ENCODE data around the gene DCC.
A peak's percentile ranks its signal among the peaks of the same experiment; 100 is the strongest.

DCC gene

DNA sequence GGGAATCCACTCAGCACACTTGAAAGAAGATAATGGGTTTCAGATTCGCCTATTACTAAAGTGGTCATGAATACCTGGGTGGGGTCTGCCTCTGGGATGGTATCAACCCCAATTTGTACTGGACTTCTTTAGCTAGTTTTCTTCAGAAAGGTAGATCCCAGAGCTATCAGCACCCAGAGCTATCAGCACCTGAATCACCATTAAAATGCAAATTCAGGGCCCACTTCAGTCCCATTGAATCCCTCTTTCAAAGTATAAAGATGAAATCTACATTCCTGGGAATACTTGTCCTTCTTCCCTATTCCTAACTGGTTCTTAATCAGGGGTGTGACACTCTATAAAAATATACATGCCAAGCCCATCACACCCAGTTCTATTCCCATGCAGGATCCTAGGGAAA, 914.3 kb downstream of the DCC start:
- no peak for DNase-seq

- DNase-seq: no peak
These were observed 921.2 kb downstream of the DCC start for GRCh38 chr18:53261241-53261640.

- DNase-seq: no peak
These were observed 926.9 kb downstream of the DCC start for GRCh38 chr18:53266850-53267249.

- no peak for DNase-seq
These were observed 928.5 kb downstream of the DCC start for GRCh38 chr18:53268455-53268854.

GRCh38 chr18:53281406-53281805, 941.4 kb downstream of the DCC start:
- no peak for DNase-seq

DNA sequence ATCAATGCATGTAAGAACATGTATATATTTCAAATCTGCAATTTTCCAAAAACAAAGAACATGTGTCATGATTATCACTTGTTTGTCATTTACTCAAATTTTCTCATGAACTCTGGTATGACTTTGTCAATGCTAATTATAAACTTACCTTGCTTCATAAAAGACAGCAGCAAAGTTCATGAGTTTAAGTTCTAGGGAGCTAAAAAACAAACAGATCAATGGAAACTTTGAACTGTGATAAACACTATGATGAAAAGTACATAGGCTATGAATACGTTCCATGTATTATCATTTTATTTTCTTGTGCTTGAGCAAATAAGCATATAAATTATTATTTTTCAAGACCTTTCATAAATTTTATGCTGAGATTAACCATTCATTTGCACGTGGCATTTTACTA, 943.7 kb downstream of the DCC start:
- no peak for DNase-seq

DNA sequence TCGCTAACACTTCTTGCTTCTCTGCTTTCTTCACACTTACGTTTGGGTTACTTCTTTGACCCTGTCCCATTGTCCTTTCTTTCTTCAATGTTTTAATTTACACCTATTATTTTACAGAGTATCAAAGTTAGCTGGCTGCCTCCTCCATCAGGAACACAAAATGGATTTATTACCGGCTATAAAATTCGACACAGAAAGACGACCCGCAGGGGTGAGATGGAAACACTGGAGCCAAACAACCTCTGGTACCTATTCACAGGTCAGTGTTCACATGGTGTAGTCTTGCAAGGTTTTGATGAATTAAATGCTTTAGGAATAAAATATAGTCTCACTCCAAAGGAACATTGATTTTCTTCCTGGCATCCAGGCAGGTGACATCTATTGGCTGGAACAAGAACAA, 965.5 kb downstream of the DCC start:
- DNase-seq: no peak

GRCh38 chr18:53319628-53320027, 979.6 kb downstream of the DCC start:
- DNase-seq: no peak

- no peak for DNase-seq
These were observed 982.2 kb downstream of the DCC start for GRCh38 chr18:53322163-53322562.

DNA sequence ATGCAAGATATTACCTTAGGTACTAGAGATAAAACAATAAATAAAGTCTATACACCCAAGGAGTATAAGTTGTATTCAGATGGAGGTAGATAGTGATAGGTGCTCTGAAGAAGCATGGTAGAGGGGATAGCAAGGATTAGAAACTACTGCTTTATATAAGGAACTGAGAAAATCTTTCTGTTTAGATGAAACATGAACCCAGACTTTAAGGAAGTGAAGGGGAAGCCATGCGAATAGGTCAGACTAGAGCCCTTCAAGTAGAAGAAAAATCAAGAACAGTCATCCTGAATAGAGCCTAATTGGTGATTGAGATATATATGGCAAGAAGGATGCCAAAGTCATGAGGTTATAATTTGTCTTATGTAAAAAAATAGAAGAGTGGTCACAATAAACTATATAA, 984.4 kb downstream of the DCC start:
- DNase-seq: no peak

GRCh38 chr18:53360501-53361443, 1020.8 kb downstream of the DCC start:
- no peak for DNase-seq

DNA sequence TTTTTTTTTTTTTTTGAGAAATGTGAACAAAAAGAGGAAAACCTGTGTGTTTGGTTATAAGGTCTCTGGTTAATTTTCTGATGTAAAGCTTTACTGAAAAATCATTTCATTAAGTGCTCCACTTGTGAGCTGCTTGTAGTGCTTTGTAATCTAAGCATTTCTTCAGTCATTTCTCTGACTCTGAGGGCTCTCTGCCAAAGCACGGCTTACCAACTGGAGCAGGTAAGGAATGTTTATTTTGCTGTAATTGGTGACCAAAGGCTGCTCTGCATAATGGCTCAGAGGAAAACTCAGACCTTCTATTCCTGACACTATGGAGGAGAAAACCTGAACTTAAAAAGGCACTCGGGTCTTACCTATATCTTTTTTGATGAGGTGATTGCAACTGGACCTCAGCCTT, 1035.6 kb downstream of the DCC start:
- no peak for DNase-seq

- peak; percentile 11 to 36 (median 19) for DNase-seq
These were observed 1040.2 kb downstream of the DCC start for GRCh38 chr18:53380063-53380639.

- no peak for DNase-seq
These were observed 1042.9 kb downstream of the DCC start for GRCh38 chr18:53382870-53383269.

DNA sequence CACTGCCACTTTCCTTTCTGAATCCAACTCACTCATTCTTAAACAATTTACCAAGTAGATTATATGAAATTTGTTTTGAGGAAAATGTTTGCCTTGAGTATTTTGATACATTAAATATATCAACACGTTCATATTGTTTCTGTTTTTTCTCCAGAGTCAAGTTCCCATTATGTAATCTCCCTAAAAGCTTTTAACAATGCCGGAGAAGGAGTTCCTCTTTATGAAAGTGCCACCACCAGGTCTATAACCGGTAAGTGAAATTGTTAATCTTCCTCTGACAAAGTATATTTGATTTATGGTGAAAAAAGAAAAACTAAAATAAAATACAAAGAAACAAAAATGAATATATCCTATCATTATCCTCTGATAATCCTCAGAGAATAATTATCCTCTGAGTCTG, 1045.9 kb downstream of the DCC start:
- DNase-seq: no peak

GRCh38 chr18:53387581-53387980, 1047.6 kb downstream of the DCC start:
- DNase-seq: no peak

- DNase-seq: no peak
These were observed 1062.7 kb downstream of the DCC start for GRCh38 chr18:53402670-53403069.

GRCh38 chr18:53408271-53408670, 1068.3 kb downstream of the DCC start:
- DNase-seq: no peak

DNA sequence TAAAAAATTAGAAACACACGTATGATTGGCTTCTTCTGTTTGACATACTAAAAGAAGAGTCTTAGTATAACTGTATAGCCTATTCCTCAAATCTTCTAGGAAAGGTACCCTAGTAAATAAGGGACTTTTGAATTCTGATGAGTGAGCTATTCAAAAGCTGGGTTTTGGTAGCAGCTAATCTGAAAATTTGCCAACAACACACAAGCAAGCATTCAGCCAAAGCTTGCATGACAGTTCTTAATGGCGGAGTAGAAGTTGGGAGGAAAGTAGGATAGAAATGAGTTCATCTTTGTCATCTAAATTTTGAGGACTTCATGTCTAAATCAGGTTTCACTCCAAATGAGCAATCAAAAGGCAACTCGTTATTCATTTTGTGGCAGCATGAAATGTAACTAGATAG, 1071.5 kb downstream of the DCC start:
- no peak for DNase-seq

DNA sequence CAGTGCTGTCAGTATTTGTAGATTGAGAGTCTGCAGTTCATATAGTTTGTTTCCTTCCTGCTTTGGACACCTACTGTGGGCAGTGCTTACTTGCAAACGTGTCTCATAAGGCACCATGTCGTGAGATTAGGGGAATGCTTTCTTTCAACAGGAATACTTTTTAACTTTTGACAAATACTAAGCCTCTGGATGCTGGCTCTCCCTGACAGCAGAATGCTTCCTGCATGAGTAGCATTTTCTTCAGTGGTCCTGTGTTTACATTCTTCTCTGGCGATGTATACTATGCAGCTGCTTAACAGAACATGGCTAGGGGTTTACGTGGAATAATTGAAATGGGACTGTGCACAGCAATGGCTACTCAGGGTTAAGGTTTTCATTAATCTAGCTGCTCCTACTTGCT, 1077.0 kb downstream of the DCC start:
- DNase-seq: no peak

GRCh38 chr18:53421869-53422268, 1081.9 kb downstream of the DCC start:
- no peak for DNase-seq

DNA sequence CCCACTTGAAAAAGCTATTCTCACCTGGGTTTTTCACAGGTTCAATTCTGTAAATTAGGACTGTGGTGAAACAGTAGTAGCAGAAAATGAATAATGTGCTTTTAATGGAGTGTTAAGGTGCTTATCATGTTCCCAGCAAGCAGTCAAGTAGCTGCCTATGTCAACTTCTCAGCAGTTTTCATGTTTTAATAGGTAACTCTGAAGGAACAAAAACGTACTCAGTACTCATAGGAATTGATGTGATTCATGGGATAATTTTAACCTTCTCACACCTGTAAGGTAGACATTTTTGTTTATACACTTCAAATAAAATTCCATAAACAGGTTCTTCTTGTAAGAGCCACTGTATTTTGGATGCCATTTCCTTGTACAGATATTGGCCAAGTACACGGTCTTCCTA, 1082.9 kb downstream of the DCC start:
- DNase-seq: no peak

DNA sequence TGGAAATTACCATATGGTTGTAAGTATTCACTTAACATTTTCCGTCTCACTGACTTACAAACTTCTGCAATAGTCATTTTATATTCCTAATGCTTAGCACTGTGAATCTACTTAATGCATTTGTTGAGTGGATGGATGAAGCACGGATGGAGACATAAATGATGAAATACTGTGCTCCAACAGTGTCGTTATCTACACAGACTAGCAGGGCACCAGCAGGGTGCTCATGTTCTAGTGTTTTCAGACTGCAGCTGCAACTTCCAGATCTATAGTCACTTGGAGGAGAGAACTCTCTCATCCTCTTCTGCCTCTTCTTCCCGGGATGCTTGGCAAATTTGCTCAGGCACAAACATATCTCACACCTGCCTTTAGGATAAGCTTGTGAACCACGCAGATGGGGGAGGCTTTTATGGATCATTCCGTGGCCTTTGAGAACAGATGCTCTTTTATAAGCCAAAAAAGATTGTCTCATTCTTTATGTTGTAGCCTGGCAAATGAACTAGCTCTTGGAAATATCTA, 1086.7 kb downstream of the DCC start:
- DNase-seq: no peak

DNA sequence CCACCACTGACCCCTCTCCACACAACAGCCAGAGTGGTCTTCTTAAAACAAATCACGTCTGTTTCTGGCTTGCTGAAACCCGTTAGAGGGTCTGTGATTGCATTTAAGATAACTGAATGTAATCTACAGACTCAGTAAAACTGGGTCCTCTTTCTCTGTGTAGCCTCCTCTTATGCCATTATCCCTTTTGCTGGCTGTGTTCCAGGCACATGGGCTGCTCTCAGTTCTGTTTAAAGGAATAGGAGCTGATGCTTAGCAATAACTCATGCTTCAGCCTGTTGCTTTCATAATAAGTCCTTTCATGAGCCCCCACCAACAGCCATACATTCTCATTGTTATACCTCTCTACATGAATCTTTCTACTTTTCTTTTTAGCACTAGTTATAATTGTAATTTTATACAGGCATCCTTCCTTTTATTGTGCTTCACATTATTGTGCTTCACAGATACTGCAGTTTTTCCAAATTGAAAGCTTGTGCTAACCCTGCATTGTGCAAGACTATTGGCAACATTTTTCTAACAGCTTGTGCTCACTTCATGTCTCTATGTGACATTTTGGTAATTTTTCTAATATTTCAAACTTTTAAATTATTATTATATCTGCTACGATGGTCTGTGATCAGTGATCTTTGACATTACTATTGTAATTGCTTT, 1101.9 kb downstream of the DCC start:
- DNase-seq: no peak
